OCI-LY7 (cell line): Measurements from ENCODE around the gene CCNO. TPM values are rescaled to one million over a fixed set of nuclear protein-coding genes. Genes with fewer than 3 reads are reported as not detected.

Experiments
- BruUV-seq: library from RNA; stranded (reverse); fragments of 400-500 nt; replicated peaks from 2 replicates; lab custom pipeline; 2021; lab: Mats Ljungman, UMichigan
- CTCF ChIA-PET: fragments of 300-600 bp; sonication (Branson Sonifier 250); formaldehyde crosslinking; loops from one replicate; lab custom pipeline; 2022; ENCODE audit warnings: antibody characterized with exemption; ENCODE audit not compliant: unreplicated experiment; lab: Charles Lee
- POLR2A ChIA-PET: fragments of 300-600 bp; sonication (Branson Sonifier 250); formaldehyde crosslinking; loops from one replicate; lab custom pipeline; 2022; ENCODE audit warnings: antibody characterized with exemption; lab: Charles Lee
- DNase-seq: peaks from one replicate; pipeline ENCODE4 v3.0.0-alpha.2; 2015; ENCODE audit warnings: low spot score
- H2AFZ ChIP-seq: fragments of 200-600 bp; sonication (generic), shearing (Covaris generic); 2 replicates; pipeline ENCODE4 v1.6.1; 2014; ENCODE audit warnings: mild to moderate bottlenecking, antibody characterized with exemption, low read length, moderate library complexity
- H3K27ac ChIP-seq: fragments of 200-600 bp; sonication (generic); 2 replicates; pipeline ENCODE4 v1.5.1; 2014; ENCODE audit warnings: mixed run types, low read depth, mild to moderate bottlenecking, moderate library complexity, low read length, inconsistent platforms; ENCODE audit not compliant: poor library complexity, severe bottlenecking
- H3K36me3 ChIP-seq: fragments of 200-600 bp; sonication (generic); 2 replicates; pipeline ENCODE4 v1.6.1; 2014; ENCODE audit warnings: mild to moderate bottlenecking, antibody characterized with exemption, low read length, moderate library complexity, mixed read lengths; ENCODE audit not compliant: insufficient read depth
- H3K4me1 ChIP-seq: fragments of 200-600 bp; sonication (generic); 2 replicates; pipeline ENCODE4 v1.5.1; 2014; ENCODE audit warnings: mild to moderate bottlenecking, low read length; ENCODE audit not compliant: insufficient read depth, poor library complexity, severe bottlenecking
- H3K4me2 ChIP-seq: fragments of 200-600 bp; sonication (generic); 2 replicates; pipeline ENCODE4 v1.6.1; 2014; ENCODE audit warnings: mild to moderate bottlenecking, low read length
- H3K4me3 ChIP-seq: fragments of 200-600 bp; sonication (generic); 2 replicates; pipeline ENCODE4 v1.5.1; 2014; ENCODE audit warnings: mild to moderate bottlenecking, low read depth, low read length; ENCODE audit not compliant: poor library complexity, severe bottlenecking
- H3K79me2 ChIP-seq: fragments of 200-600 bp; sonication (generic); 2 replicates; pipeline ENCODE4 v1.6.1; 2016; ENCODE audit warnings: low read depth, mild to moderate bottlenecking, low read length, moderate library complexity, mixed read lengths; ENCODE audit not compliant: insufficient read depth
- H3K9me2 ChIP-seq: fragments of 200-600 bp; sonication (generic); 2 replicates; pipeline ENCODE4 v1.6.1; 2016; ENCODE audit warnings: mild to moderate bottlenecking, low read length, mixed read lengths; ENCODE audit not compliant: insufficient read depth
- H3K9me3 ChIP-seq: fragments of 200-600 bp; sonication (generic); 2 replicates; pipeline ENCODE4 v1.6.1; 2014; ENCODE audit warnings: mild to moderate bottlenecking, mixed run types, low read length, mixed read lengths
- H4K20me1 ChIP-seq: fragments of 200-600 bp; sonication (generic); 2 replicates; pipeline ENCODE4 v1.6.1; 2014; ENCODE audit warnings: mild to moderate bottlenecking, antibody characterized with exemption, low read length, moderate library complexity, mixed read lengths; ENCODE audit not compliant: insufficient read depth
- CTCF ChIP-seq: fragments of 200-600 bp; sonication (generic); conservative IDR thresholded peaks from 2 replicates; pipeline ENCODE4 v1.5.1; 2014; ENCODE audit warnings: mild to moderate bottlenecking, antibody characterized with exemption, low read length, moderate library complexity, mixed read lengths
- EZH2phosphoT487 ChIP-seq: fragments of 200-600 bp; sonication (generic); IDR thresholded peaks from 2 replicates; pipeline ENCODE4 v1.6.1; 2018; ENCODE audit warnings: low read depth, borderline replicate concordance, mild to moderate bottlenecking, mixed run types, antibody characterized with exemption, low read length, moderate library complexity, mixed read lengths
- intact Hi-C: fragments of 100-400 bp; cut with micrococcal nuclease; formaldehyde crosslinking; loops from one replicate; pipeline ENCODE4 v1.10.0; 2022; ENCODE audit not compliant: unreplicated experiment
- total RNA-seq, 2 experiments: library from RNA; depleted of rRNA in 1 of 2; stranded (reverse); fragments of >200 nt in 1 of 2; shearing (Covaris generic) in 1 of 2; gene quantifications; 2 replicates each; pipeline ENCODE4 v1.2.3, GENCODE V29; 2014 to 2022

Gene CCNO
- total RNA-seq, 2 experiments from 2014 or later: 2.4 to 3.3 TPM

GRCh38 chr5:55276771-55277170 is 43.4 kb upstream of the CCNO start:
- H3K4me3 ChIP-seq: no peak overlapping the region
- H3K9me2 ChIP-seq: no peaks in the 10 kb centered on the region
- H3K79me2 ChIP-seq: no peaks in the 10 kb centered on the region
- intact Hi-C loops: no loop called here
- no peaks in the 10 kb centered on the region for H4K20me1 ChIP-seq
- H3K36me3 ChIP-seq: peaks cover 94% of the 10 kb centered on the region
- CTCF ChIA-PET: no interaction called here
- POLR2A ChIA-PET: interaction anchor here (0.7 kb wide), 1 partner anchor 1565 kb away, joined by 4 read pairs; no protein-coding TSS in a partner anchor
- no TSS peak for BruUV-seq
- H3K4me1 ChIP-seq: no peaks in the 10 kb centered on the region
- no peak overlapping the region for H2AFZ ChIP-seq
- H3K27ac ChIP-seq: no peak overlapping the region
- no peak overlapping the region for H3K4me2 ChIP-seq
- no peak for TF ChIP-seq CTCF
- no peaks in the 10 kb centered on the region for H3K9me3 ChIP-seq
- no peak for DNase-seq

- no peak for DNase-seq
- Histone ChIP-seq H3K79me2 (no peaks in the 10 kb centered on the region), H4K20me1 (no peaks in the 10 kb centered on the region), H3K4me1 (no peaks in the 10 kb centered on the region), H3K4me3 (no peak overlapping the region), H3K36me3 (peaks cover 78% of the 10 kb centered on the region), H3K4me2 (no peak overlapping the region), H3K9me3 (no peaks in the 10 kb centered on the region), H3K27ac (no peak overlapping the region), H3K9me2 (no peaks in the 10 kb centered on the region), H2AFZ (no peak overlapping the region)
- no TSS peak for BruUV-seq
- intact Hi-C loops: no loop called here
- TF ChIP-seq EZH2phosphoT487 (no peak), CTCF (no peak)
- ChIA-PET CTCF (no interaction called here), POLR2A (interaction anchor here (0.6 to 1.3 kb wide), 3 partner anchors 9 to 119 kb away, joined by 3 to 5 read pairs (median 3); partner anchors contain the start of gene DHX29)
Observed at GRCh38 chr5:55258339-55258738, 24.9 kb upstream of the CCNO start.

- H2AFZ ChIP-seq: no peak overlapping the region
- POLR2A ChIA-PET: no interaction called here
- no peak for DNase-seq
- H3K9me2 ChIP-seq: no peaks in the 10 kb centered on the region
- BruUV-seq: no TSS peak
- CTCF ChIA-PET: no interaction called here
- H3K79me2 ChIP-seq: no peaks in the 10 kb centered on the region
- H3K4me2 ChIP-seq: no peak overlapping the region
- intact Hi-C loops: no loop called here
- peaks cover 48% of the 10 kb centered on the region for H3K36me3 ChIP-seq
- H3K4me1 ChIP-seq: no peaks in the 10 kb centered on the region
- H3K9me3 ChIP-seq: no peaks in the 10 kb centered on the region
- no peaks in the 10 kb centered on the region for H4K20me1 ChIP-seq
- no peak overlapping the region for H3K4me3 ChIP-seq
- H3K27ac ChIP-seq: no peak overlapping the region
- TF ChIP-seq CTCF: no peak
- no peak for TF ChIP-seq EZH2phosphoT487
Observed at GRCh38 chr5:55254802-55255201, 21.4 kb upstream of the CCNO start.
